GM19324 (cell line): ENCODE results near the gene MED15.

ENCODE experiments used
- ATAC-seq: cut with Tn5 transposase; IDR thresholded peaks from one replicate; pipeline ENCODE4 v1.9.1; 2021; ENCODE audit warnings: mild to moderate bottlenecking, moderate library complexity; ENCODE audit not compliant: unreplicated experiment, low FRiP score

The MED15 gene

DNA sequence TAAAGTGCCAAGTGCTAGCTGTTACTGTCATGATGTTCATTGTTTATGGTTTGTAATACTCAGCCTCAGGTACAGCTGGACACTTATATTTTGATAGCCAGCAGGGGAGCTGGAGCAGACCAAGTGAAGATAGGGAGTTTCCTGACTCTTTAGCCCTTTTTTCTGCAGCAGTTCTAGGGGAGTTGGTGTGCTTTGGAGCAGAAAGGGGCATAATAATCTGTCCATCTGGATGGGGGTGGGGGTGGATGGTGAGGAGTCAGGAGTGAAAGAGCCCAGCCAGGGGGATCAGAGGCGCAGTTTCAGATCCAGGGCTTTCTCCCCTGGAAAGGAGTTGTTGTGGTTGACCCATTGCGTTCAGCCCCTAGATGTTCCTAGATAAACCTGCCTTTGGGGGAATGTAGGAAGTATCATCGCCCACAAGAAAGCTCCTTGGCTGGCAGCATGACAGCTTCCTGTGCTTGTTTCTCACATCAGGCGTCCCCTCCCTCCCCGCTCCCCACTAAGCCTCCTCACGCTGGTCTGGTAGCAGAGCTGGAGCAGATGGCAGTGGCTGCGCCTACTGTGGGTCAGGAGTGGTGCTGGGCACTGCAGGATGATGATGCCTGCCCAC is 41.9 kb downstream of the MED15 start:
- no peak for ATAC-seq

DNA sequence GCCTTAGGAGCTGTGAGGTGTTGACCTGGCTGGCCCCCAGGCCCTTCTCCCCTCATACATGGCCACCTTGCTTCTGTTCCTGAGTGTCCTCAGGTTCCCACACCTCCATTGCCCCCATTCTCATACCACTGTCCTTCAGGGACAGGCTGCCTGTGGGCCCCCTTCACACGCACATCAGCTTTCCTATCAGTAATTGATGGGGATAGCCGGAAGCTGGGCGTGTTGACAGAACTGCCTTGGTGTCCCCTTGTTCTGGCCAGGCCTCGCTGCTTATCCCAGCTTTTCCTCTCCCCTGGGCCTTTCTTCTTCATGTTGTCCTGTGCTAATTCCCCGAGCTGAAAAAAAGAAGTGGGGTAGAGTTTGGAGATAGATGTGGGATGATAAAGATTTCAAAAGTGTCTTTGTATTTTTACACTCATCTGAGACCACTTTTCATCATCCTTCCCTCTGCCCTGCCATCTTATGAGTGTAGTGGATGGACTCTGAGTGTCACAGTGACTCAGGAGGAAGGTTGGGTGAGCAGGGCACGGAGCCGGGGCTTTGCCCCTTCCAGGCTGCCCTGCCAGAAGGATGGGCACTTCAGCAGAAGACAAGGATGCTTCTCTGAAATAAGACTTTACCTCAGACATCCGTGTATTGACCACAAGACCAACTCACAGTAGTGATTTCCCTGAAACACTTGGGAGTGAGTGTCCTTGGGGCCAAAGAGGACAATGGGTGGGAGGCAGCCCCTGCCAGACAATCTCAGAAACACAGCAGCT is 42.8 kb downstream of the MED15 start:
- ATAC-seq, result no peak

DNA sequence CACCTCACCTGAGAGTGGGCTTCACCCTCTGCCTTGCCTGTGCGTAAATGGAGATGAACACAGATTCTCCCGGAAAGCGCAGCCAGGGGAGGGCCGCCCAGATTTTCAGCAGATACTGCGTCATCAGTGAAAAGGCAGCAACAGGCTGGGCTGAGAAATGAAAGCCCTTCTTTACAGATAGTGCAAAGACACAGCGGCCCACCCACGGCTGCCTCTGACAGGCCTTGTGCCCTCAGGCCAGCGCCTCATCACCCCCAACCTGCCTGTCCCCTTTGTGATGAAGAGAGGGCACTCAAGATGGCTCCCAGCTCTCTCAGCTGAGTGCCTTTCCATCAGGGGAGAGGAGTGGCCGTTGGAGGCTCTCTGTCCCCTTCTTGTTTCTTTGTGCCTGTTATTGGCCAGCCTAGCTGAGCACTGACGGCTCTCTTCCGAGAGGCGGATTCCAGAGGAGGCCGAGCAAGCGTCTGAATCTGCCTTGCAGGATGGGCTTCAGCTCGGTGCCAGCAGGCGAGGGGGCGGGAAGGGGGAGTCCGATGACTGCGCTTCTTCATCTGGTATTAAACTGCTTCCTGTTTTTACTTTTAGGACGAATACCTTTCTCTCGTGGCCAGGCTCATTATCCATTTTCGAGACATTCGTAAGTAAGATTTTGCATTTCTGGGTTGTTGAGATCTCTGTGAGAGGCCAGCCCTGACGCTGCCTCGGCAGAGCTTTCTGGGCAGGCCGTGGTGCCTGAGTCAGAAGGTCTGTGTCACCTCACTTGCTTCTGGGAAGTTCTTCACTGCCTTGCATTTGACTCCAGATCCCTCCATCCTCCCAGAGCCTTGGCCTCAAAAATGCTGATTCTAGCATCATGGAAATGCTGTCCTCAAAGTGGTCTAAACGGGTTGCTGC is 43.7 kb downstream of the MED15 start:
- no peak for ATAC-seq

DNA sequence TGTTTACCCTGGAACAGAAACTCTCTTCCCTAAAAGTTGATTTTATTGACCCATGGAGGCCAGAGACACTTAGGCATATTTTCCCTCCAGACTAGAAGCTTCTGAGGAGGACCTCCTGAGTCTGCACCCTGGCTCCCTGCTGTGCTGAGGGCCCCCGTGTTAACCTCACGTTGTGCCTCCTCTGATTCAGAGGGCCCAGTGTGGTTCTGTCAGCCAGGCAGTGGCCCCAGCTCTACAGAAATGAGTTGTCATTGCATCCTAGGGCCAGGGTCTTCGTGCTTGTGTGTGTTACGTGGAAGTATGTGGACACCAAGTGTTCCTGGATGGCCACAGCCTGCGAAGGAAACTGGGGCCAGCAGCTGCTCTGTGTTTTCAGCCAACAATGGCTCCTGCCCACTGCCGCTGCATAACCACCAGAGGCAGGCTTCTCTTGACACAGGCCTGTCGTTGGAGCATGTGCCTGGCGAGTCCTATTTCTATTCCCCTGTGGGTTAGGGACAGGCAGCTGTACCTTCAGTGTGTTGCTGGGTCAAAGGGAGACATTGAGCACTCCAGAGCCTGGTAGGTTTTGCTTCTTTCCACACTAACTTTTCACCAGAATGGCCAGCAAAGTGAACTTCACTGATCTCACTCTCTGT is 44.5 kb downstream of the MED15 start:
- ATAC-seq, result no peak

DNA sequence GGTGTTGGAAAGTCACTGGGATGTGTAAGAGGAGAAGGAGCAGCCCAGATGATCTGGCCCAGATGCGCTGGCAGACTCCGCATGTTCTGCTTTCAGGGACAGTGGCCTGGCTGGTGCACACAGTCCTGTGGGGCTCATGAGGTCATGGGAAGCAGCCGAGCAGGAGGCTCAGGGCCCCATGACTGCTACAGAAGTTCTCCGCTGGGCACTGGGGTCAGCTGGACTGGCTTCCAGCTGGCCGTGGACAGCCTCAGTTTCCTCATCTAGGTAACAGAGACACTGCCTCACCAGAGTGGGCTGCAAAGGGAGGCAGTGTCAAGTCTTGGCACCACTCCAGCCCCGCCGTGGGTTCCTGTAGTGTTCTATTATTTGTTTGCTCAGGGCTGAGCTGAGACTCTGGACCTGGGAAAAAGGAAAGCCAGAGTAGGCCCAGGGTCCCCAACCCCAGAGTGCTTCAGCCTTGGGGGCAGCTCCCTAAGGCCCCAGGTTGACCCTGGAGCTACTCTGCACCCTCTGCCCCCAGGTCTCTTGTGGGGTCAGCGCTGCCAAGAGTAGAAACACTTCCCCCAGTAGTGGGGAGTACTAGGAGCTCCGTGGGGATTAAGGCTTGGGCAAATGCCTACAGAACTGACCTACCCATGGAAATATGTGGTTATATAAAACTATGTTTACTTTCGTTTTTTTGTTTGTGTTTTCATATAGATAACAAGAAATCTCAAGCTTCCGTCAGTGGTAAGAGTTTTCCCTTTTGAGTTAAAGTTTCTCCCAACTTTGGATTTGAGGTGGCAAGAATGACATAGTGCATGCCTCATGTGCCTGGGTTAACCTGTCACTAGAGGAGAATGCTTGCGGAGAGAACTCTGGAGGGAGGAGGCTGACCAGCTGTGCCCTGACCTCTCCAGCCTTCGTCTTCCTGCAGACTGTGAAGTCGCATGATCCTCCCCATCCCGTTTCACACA is 45.3 kb downstream of the MED15 start:
- no peak for ATAC-seq

DNA sequence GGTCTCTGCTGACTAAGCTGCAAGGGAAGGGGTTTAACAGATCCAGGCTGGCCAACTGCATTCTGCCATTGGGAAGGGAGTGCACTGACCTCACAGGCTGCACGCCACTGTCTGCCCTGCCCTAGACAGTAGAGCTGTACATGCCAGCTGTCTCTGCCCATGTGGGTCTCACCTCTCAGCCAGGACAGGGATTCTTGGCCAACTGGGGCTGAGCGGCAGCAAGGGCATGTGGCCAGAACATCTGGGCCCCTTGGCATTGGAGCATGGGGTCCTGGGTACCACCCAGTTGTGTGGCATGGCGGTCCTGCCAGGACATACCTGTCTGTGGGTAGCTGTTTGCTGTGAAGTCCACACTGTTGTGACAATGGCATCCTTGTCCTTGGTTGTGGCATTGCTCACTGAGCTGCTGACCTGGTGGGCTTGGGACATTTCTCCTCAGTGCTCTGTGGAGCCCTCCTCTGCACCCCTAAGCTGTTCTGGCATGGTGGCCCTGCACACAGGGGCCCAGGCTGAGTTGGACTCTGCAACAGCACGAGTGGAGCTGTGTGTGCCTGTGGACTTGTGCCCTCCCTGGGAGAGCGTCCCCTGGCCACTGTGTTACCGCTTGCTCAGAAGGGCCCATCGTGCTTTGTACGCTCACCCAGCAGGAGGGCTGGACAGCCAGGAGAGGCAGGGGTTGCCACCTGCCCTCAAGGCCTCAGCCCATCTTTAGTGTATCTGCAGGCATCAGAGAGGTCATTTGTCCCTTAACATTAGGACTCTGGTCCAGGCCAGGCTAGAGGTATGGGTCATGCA is 46.7 kb downstream of the MED15 start:
- ATAC-seq, result no peak

DNA sequence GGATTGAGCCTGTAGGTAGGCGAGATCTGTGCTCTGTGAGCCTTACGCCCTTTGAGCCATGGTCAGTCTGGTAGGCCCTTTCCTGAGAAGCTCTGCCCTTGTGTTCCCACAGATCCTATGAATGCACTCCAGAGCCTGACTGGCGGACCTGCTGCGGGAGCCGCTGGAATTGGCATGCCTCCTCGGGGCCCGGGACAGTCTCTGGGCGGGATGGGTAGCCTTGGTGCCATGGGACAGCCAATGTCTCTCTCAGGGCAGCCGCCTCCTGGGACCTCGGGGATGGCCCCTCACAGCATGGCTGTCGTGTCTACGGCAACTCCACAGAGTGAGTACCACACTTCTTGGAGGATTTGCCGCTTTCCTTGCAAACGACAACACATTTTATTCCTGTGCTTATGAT is 47.4 kb downstream of the MED15 start:
- ATAC-seq, result no peak

DNA sequence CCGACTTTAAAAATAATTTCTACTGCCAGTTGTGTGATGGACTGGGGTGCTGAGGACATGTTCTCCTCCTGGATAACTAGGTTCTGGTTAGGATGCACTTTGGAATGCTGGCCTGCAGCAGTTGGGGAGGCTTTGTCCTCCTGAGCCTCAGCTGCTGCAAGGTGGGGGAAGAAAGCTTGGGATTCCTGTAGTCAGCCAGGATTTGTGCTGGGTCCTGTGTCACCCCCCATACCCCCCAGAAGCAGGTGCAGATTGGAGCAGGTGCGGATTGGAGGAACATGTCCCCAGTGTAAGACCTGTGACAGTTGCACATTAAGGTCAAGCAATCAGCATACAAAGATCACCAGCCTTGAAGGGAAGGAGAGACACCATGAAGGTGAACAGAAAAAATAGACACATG is 51.1 kb downstream of the MED15 start:
- ATAC-seq, result no peak

DNA sequence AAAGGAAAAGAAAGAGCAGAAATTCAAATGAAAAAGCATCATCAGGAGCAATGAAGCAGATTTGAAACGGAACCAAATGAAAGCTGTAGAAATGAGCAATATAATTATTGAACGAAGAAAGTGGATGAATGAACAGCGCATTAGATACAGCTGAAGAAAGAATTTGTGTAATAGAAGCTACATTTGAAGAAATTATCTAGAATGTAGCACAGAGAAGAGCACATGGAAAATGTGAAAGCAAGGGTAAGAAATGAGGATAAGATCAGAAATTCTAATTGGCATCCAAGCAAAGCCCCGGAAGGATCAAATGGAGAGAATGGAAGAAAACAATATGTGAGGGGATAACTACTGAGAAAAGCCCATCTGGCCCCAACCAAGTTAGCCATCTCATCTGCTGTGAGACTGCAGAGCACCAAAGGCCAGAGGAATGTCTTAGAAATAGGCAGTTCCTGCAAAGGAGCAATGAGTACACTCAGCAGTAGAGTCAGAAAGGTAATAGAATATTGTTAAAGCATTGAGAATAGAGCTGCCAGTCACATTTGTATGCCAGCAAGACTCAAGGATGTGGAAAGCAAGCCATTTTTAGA is 51.9 kb downstream of the MED15 start:
- no peak for ATAC-seq

DNA sequence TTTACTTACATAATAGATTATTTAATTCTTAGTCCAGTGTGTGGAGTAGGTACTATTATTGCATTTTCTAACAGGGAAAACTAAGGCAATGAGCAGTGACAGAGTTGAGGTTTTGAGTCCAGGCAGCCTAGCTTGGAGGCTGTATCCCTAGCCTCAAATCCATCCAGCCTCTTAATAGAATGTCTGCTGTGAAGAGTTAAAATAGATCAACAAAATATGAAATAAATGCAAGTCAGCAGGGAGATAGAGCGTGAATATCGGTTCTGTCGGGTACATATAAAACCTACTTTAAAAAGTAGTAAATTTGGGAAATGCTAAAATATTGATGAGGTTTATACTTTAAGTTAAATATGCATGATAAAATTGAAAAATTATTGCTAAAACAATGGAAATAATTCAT is 53.3 kb downstream of the MED15 start:
- ATAC-seq, result no peak

DNA sequence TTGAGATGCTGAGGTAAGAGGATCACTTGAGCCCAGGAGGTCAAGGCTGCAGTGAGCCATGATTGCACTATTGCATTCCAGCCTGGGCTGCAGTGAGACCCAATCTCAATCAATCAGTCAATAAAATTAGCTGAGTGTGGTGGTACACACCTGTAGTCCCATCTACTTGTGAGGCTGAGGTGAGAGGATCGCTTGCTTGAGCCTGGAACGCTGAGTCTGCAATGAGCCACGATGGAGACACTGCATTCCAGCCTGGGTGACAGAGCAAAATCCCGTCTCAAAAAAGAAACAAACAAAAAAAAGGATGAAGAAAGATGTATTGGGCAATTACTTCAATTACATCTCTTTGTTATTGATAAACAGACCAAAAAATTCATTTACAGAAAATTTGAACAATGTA is 54.5 kb downstream of the MED15 start:
- ATAC-seq, result no peak

DNA sequence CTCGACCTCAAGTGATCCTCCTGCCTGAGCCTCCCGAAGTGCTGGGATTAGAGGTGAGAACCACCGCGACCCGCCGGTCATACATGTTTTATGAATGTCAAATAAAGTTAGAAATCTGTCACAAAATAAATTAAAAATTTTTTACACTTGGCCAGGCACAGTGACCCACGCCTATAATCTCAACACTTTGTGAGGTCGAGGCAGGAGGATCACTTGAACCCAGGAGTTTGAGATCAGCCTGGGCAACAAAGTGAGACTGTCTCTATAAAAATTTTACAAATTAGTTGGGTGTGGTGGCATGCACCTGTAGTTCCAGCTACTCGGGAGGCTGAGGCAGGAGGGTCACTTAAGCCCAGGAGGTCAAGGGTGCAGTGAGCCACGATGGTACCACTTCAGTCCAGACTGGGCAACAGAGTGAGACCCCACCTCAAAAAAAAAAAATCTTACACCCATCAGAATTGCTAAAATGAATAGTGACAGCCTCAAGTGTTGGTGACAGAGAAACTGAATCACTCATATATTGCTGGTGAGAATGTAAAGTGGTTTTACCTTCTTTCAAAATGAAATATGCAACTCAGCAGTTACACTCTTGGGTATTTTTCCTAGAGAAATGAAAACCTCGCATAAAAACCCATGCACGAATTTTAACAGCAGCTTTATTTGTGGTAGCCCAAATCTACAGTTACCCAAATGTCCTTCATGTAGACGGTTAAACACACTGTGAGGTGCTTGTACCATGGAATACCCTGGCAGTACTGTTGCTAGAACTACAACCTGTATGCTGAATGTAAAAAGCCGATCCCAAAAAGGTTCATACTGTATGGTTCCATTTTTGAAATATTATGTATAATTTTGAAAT is 55.4 kb downstream of the MED15 start:
- no peak for ATAC-seq

DNA sequence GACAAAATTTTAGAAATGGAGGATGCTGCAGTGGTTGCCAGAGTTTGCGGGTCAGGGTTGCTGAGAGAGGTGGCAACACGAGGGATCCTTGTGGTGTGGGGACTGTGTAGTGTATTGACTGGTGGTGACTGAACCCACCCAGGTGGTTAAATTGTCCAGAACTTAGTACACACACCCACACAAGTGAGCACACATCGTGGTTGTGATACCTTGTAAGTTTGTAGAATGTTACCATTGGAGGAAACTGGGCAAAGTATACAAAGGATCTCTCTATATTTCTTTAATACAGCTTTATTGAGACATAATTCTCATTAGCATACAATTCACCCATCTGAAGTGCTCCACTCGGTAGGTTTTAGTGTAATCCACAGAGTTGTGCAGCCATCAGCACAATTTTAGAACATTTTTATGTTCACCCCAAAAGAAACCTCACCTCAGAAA is 56.1 kb downstream of the MED15 start:
- no peak for ATAC-seq

DNA sequence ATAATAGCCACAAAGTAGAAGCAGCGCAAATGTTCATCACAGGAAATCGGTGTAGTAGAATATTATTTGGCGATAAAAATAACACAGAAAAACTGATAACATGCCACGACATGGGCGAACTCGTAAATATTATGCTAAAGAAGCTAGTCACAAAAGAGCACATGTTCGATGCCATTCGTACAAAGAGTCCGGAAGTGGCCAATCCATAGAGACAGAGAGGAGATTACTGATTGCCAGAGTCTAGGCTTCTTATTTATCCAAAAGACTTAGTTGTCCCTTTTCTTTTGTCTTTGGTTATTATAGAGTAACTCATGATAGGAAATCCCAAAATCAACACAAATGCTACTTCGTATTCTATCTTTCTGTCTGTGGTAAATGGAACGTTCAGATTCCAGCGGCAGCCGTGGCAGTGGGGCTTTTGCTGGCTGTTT is 56.5 kb downstream of the MED15 start:
- no peak for ATAC-seq

DNA sequence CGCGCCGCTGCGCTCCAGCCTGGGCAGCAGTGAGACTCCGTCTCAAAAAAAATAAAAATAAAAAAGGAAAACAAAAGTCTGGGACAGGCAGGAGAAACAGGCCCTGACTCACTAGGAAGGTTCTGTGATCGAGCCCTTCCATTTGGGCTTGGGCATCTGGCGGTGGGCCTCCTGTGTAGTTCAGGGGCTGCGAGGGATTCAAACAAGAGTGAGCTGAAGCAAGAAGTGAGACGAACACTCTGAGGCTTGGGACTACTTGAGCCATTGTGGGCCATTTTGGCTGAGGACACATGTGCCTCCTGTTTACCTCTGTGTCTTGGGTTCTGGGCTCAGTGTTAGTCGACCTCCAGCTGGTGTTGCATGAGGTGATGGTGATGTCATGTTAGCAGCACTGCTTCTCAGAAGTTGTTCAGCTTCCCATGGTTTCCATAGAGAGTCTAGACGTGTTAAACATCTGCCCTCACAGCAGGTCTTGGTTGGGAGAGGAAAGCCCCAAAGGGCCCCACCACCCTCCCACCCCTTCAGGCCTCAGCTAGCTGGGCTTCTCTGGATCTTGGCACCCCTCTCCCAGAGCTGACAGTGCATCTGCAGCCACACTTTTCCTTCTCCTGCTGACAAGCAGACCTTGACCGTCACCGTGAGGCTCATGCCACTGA is 57.8 kb downstream of the MED15 start:
- ATAC-seq, result no peak

DNA sequence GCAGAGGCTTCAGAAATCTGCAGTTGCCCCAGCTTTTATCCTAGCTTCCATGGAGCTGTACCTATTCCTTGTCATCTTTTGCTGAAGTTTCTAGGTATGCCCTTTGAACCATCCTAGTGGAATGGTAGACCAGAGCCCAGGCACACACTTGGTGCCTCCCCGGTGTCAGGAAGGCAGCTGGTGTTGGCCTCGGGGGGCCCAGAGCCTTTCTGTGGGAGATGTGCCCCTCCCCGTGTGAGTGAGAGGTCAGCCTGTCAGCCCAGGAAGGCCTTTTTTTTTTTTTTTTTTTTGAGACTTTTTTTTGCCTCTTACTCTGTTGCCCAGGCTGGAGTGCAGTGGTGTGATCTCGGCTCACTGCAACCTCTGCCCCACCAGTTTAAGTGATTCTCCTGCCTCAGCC is 58.4 kb downstream of the MED15 start:
- no peak for ATAC-seq
